ENCODE measurements around the gene TUBGCP3.

- no peak for TF ChIP-seq EZH2 (IDR thresholded peaks at IDR 0.05; ENCODE audit: borderline replicate concordance, low read length)
- TF ChIP-seq, protein P1, sequence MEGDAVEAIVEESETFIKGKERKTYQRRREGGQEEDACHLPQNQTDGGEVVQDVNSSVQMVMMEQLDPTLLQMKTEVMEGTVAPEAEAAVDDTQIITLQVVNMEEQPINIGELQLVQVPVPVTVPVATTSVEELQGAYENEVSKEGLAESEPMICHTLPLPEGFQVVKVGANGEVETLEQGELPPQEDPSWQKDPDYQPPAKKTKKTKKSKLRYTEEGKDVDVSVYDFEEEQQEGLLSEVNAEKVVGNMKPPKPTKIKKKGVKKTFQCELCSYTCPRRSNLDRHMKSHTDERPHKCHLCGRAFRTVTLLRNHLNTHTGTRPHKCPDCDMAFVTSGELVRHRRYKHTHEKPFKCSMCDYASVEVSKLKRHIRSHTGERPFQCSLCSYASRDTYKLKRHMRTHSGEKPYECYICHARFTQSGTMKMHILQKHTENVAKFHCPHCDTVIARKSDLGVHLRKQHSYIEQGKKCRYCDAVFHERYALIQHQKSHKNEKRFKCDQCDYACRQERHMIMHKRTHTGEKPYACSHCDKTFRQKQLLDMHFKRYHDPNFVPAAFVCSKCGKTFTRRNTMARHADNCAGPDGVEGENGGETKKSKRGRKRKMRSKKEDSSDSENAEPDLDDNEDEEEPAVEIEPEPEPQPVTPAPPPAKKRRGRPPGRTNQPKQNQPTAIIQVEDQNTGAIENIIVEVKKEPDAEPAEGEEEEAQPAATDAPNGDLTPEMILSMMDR (conservative IDR thresholded peaks at IDR 0.05 in 1 of 2, IDR thresholded peaks at IDR 0.05 in 1 of 2; ENCODE audit: extremely low read depth in 1 of 2, insufficient read depth in 1 of 2, low read depth in 1 of 2, low read length in 2 of 2), result no peak
These were observed 149.9 kb downstream of the TUBGCP3 start for GRCh38 chr13:112438094-112438493.
